Retina (tissue), 1 donor: ENCODE measurements around the gene GPC5.
"Not testable (repeated sequence)": the region's sequence is repeated elsewhere in the genome, so short reads cannot be mapped to it uniquely, and the experiment has no call there.

Experiments
- DNase-seq: peaks from one replicate; pipeline ENCODE4 v3.0.0-alpha.2; 2016

Gene GPC5

DNA sequence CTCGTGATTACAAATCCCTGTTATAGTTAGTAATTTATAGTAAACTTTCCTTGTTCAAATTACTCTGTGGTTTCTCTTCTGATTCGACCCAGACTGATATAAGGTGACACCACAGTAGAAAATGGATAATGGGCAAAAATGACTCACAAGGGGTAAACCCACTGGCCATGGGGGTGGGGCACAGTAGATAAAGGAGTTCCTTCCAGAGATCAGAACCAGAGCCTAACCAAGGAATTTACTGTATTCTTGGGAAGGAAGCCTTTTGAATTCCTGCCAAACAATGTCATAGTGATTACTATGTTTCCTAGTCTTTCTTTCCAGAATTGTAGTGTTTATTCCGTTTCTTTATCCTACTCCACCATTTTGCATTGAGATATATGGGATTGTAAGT is 29.0 kb upstream of the GPC5 start:
- no peak for DNase-seq

DNA sequence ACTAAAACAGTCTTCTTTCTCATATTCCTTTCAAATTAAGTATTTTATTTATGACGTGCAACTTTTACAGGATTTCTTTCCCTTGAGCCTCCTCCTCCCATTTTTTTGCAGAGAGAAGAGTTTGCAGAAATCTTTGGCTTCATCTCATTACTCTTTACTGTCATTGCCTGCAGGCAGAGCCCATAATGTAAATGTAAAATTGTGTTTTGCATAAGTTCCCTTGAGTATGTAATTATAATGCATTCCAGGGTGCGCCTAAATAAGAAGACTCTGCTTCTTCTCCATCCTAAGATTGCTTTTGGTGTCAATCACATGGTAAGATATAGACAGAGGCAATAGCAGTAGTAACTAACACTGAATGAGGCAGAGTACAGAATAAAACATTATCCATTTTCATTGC is 27.9 kb upstream of the GPC5 start:
- no peak for DNase-seq

DNA sequence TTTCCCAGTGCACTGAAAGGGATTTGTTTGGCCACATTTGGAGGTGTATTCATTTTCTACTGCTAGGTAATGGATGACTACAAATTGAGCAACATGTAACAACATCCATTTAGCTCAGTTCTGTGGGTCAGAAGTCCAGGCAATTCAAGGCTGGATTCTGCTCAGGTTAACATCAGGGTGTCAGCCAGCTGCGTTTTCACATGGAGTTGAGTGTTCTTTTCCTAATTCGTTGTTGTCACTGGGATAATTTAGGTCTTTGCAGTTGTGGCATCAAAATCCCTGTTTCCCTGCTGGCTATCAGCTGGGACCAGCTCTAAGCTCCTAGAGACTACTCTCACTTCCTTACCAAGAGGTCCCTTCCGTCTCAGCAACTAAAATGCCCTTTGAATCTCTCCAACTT is 25.5 kb upstream of the GPC5 start:
- no peak for DNase-seq

DNA sequence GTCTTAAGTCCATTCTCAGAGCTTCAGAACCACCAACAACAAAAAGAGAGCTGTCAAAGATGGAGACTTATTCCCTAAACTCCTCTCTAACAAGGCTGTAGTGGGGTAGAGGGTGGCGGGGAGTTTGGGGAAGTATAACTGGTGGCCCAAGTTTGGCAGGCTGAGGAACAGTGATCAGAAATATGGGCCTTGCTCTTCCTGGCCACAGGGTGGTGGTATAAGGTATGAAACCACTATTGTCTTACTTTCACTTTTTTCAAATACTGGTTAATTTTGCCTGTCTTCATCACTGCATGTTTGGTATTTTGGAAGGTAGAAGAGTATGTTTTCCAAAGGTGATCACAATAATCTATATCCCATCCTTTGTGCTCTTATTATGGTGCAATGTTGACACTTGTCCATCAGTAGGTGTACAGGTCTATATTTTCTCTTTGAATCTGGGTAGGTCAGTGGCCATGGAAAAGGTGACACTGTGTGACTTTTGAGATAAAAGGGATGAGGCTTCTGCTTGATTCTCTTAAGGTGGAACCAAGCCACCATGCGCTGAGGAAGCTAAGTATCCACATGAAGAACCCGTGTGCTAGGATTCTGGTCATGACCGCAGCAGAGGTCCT is 23.2 kb upstream of the GPC5 start:
- DNase-seq = no peak

DNA sequence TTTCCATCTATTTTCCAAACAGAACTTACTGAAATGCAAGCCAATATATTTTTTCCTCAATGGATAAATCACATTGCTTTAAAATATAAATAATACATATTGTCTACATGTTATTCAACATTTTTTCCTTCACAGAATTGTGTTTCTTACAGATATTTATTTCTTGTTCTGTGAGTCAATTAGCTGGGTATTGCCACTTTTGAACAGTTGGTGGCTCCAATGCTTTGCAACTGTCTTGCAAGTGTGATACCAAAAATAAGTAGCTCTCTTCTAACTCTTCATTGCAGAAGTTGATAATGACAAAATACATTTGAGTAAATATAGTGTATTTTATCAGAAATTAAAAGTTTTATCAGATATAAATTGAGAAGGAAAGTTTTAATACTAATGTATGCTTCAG is 17.1 kb upstream of the GPC5 start:
- DNase-seq = no peak

DNA sequence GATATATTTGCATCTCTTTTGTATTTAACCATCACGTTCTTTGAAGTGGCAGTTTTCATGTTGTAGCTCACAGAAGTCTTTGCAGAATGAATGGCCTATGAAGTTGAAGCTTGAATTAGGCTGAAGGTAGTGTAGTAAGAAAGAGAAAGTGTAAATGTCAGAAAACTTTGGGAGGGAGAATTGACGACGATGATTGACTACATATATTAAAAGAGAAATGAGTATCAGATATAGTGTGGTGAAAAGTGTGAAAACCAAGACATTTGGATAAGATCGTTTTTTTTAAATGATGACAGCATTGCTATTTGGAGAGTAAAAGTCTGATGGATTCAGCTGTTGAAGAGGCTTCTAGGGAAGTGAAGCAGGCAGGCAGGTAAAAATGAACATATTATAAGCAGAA is 14.6 kb upstream of the GPC5 start:
- no peak for DNase-seq

DNA sequence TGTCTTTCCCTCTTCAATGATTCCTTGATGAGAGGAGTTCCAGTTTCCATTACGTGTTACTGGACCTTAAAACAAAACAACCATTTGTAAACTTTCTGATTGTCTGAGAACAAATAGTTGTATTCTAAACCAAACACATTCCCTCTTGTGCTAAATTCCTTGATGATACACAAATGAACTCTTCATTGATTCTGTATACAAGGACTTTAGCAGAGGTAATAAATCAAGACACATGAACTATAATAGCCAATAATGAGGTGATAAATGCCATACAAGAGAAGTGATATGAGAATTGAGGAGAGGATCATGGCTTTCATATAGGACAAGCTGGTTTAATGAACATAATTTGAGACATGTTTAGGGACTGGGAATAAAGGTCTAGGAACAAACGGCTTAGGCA is 13.5 kb upstream of the GPC5 start:
- DNase-seq = no peak

DNA sequence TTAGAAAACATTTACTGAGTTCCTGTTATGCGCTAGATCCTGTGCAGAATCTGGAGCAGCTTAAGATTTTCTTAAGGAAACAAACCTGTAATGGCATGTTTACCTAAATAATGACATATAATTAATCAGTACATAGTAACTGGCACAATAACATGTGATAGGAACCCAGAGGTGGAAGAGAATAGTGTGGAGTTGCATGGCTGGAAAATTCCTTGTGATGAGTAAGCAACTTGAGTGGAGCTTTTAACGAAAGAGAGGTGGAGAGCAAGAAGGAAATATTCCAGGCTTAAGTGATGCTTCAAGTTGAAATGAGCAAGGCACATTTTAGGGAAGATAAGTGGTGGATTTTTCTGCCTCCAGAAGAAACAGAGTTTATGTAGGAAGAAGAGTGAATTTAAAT is 9.2 kb upstream of the GPC5 start:
- no peak for DNase-seq

DNA sequence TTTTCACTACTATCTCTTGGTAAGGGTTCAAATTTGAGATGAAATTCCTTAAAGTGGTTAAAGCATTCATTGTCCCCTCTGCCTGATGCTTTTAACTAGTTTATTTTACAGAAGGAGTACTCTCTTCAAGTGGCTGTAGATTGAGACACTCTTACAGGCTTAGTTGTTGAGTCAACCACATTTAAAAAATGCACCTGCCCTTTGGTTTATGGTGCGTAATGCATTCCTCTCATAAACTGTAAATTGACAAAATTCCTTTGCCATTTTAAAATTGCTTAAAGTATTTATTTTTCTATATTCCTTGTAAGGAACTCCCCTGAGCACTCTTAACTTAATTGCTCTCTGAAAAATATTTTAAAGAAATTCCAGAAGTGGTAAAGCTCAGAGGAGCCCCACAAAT is 826 bp upstream of the GPC5 start:
- DNase-seq = no peak

DNA sequence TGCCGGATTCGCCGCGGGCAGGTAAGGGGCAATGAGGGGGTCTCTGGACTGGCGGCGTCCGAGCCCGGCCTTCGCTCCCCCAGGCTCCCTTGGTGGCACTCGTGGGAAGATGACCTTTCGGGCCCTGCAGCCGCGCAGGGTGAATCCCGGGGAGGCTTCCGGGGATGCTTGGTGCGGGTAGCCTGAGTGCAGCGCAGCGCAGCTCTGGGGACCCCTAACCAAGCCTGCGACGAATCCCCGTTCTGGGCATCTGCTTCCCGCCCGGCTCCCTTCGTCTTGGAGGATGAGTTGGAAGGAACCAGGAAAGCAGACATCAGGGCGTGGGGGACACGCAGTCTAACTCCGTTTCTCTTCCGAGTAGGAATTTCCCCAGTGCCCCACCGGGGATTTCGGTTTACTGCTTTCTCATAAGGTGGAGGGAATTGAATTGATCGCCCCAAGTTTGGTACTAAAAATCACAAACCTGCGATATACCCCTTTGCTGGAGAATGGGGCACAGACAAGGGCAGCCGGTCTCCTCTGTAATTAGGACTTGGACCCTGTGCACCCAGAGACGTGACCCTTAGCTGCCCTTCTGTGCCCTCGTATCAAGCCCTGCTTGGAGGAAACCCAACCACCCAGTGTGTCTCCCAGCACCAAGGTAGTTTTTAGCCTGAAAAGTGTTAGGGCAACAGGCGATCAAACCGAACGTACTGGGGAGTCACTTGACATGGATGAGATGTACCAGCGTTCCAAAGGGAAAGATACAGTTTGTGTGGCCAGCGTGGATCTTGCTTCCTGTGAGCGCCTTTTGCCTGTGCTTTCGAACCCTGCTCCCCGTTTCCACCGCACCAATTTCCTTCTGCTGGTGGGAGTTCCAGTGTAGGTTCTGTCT is 1.0 kb downstream of the GPC5 start:
- no peak for DNase-seq

DNA sequence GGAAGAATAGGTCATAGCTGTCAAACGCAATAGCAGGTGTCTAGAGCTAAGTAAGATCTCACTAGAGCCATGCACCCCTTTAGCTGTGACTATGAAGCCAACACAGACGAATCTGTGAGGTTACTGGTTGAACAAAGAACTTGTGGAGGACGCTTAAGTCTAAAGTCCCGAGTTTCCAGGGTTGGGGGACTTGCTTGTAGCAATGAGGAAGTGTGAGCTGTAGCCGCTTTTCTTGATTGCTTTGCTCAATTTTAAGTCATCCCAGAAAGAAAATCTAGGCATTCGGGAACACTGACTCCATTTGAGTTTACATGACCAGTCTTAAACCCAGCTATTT is 1.6 kb downstream of the GPC5 start:
- DNase-seq = peak; percentile 26

DNA sequence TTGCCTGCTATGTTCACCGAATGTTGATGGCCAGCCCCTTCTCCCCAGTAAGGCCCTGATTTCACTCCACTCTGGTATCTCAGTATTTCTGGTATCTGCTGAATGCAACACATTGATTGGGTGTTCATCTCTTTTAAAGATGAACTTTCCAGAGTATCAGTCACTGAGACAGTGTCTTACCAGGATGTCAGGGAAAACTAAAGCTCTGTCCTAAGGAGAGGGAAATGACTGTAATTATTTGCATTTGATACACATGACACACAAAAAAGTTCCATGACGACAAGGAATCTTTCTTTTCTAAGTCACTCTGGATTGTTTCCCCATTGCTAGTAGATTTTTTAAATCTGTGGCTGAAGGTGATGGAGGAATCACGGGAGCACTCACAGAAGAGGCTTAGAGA is 2.2 kb downstream of the GPC5 start:
- no peak for DNase-seq

DNA sequence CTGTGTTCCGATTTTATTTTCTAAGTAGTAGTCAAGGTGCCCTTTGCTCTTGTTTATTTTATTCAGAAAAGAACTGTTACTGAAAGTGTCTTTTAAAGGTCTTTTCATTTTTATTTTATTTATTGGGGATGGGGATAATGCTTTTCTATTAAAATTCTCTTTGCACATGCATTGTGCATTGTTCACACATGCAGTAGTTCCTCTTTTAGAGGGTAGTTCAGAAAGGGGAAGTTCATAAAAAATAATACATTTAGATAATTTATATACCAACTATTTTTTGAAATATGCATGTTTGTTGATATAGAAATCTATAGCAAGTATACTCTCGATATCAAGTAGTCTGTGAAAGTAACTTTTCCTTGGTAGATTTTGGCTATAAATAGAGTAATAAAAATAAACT is 3.5 kb downstream of the GPC5 start:
- no peak for DNase-seq

DNA sequence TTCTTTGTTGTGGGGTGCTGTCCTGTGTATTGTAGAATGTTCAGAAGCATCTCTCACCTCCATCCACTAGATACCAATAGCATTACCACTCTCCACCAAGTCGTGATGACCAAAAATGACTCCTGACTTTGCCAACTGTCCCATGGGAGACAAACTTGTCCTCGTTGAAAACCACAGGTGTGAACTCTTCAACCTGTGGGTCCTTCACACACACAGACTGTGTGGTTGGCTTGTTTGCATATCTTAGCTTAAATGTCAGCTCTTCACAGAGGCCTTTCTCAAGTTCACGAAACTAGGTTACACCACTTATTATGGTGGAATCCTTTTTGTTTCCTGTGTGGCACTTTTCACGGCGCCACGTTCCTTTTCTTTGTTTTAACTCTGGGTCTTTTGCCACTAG is 6.8 kb downstream of the GPC5 start:
- DNase-seq = no peak

DNA sequence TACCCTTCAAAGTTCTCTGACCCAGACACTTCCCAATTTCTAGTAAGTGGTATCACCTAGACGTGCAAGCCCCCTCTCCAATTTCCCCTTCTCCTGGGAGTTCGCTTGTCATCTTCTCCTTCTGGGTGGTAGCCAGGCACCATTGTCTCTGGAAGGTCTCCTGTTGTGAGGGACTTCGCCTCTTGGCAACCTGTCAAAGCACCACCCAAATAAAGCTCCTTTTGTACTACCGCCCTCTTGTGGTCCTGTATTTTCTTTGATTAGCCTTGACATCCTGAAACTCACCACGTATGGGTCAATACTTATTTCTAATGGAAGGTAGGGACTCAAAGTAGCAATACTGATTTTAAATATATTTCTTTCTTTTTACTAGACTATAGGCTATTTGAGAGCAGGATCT is 8.2 kb downstream of the GPC5 start:
- no peak for DNase-seq

DNA sequence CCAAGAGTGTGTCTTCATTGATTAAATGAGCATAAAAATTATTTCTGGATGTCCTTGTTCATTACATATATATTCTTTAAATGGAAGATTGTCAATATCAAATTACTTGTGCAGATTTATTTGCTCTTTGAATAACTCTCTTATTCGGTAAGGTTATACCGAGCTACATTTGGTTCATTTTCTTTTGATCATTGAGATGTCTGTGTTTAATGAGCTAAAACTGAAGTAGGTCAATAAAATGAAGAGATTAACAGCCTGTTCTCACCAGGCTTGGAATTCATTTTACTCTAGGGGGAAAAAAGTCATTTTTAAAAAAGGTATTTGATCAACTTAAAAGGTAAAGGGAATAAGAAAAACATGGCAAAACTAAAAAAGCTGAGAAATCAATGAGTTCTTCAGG is 10.6 kb downstream of the GPC5 start:
- no peak for DNase-seq

DNA sequence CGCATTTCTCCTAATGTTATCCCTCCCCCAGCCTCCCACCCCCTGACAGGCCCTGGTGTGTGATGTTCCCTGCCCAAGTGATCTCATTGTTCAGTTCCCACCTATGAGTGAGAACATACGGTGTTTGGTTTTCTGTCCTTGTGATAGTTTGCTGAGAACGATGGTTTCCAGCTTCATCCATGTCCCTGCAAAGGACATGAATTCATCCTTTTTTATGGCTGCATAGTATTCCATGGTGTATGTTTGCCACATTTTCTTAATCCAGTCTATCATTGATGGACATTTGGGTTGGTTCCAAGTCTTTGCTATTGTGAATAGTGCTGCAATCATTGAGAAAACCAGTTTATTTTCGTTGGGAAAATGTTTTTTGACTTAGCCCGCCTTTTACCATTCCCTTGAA is 18.2 kb downstream of the GPC5 start:
- DNase-seq = not testable (repeated sequence)

DNA sequence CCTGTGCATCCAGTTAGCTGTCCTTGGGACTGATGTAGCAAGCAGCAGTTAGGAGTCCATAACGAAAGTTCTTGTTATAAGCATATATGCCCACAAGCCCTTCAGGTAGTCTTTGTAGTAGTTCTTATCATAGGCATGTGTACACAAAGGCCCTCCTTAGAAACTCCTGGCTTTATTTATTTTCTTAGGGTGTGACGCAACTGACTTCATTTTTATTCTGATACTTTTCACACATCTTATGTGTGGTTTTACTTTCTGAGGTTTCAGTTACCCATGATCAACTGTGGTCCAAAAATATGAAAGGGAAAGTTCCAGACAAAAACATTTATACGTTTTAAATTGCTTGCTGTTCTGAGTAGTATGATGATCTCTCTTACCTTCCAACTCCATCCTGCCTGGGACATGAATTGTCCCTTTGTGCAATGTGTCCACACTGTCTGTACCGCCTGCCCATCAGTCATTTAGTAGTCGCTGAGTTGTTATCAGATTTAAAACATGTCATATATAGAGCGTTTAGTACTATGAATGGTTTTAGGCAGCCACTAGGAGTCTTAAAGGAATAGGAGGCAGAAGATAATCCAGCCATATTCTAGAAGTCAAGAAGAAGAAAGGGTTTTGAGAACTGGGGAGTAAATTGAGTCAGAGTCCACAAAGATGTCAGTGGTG is 19.4 kb downstream of the GPC5 start:
- no peak for DNase-seq

DNA sequence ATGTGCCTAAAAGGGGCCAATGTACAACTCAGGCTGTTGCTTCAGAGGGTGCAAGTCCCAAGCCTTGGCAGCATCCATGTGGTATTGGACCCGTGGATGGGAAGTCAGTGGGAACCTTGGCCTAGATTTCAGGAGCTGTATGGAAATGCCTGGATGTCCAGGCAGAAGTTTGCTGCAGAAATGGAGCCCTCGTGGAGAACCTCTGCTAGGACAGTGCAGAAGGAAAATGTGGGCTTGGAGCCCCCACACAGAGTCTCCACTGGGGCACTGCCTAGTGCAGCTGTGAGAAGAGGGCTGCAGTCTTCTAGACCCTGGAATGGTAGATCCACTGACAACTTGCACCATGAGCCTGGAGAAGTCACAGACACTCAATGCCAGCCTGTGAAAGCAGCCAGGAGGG is 28.5 kb downstream of the GPC5 start:
- no peak for DNase-seq

DNA sequence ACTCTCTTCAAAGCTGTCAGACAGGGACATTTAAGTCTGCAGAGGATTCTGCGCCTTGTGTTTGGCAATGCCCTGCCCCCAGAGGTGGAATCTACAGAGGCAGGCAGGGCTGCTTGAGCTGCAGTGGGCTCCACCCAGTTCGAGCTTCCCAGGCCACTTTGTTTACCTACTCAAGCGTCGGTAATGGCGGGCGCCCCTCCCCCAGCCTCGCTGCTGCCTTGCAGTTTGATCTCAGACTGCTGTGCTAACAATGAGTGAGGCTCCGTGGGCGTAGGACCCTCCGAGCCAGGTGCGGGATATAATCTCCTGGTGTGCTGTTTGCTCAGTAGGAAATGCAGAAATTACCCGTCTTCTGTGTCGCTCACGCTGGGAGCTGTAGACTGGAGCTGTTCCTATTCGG is 40.3 kb downstream of the GPC5 start:
- not testable (repeated sequence) for DNase-seq

DNA sequence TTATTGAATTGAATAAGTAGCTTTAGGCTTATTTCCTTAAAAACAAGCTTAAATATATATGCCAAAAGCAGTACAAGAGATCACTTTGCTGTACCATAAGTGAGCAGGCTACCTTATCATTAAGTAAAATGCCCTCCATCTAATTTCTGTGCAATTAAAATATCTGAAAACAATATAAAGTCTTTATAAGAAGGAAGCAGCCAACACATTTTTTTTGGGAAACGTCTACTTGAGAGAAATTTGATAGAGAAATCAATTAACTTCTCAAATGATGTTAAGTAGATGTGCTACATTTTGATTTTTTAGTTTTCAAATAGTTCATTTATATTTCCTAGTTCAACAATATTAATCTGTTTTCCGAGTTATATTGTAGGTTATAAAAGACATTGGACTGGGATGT is 52.5 kb downstream of the GPC5 start:
- no peak for DNase-seq

DNA sequence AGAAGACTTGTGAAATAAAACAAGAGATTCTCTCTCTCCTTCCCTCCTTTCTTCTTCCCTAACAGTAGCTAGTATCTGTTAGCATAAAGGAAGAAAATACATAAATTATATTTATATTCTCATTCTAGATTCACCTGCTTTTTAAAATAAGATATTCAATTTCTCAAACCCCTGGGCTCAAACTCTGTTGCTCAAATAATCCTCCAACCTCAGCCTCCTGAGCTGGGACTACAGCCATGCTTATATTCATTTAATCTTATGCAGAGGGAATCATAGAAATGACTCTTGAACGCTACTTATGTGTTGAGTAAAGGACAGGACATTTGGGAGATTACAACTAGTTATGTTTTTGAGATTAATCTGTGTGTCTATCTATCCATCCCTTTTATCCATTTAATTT is 56.2 kb downstream of the GPC5 start:
- no peak for DNase-seq

DNA sequence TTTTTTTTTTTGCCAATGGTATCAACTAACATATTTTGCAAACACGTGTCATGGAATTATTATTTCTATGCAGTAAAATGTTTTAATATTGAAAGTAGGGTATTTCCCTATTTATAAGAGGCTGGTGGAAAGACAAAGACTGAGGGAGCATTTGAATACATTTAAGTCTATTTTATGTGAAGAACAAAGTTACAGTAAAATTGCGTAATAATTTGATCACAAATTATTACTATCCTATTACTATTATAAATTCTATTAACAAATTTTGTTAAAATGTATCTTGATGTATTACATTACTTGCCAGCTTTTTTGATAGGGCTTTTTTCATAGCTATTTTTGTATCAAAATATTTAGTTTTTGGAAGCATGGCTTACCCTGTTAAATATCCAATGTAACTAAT is 58.4 kb downstream of the GPC5 start:
- no peak for DNase-seq

DNA sequence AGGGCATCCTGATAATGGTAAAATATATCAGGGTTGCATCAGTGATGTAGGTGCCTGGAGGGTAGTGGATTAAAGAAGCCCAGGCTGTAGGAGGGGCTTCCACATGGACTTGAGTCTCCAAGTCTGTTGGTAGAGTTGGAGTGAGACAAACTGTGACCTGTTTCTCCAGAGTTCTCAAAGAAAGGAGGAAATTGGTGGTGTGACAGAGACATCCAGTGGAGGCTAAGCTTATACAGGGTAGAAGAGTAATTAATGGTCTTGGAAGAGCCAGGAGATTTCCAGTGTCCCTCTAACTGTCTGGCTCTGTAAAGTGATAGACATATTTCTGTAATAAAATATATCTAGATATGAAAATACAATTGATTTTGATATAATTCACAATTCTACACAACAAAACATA is 61.1 kb downstream of the GPC5 start:
- no peak for DNase-seq

DNA sequence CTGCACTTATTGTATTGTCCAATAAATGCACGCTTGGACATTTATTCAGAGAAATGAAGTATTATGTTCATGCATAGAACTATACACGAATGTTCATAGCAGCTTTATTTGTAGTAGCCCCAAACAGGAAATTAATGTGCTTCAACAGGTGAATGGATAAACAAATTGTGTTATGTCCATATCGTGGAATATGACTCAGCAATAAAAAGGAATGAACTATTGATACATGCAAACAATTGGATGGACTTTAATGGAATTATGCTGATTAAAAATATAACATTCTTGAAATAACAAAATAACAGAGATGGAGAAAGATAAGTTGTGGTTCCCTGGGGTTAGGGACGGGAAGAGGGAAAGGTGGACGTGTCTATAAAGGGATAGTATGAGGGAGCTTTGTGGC is 65.9 kb downstream of the GPC5 start:
- no peak for DNase-seq
